AG04449 (cell line): ENCODE data around the gene KCTD16.

ENCODE experiments used
- CTCF ChIA-PET: fragments of 350-600 bp; formaldehyde crosslinking; extraction: SDS; loops from one replicate; lab custom pipeline; 2021; ENCODE audit warnings: antibody characterized with exemption; lab: Yijun Ruan, JAX
- POLR2A ChIA-PET: fragments of 400-600, 350-600 bp; formaldehyde crosslinking; extraction: SDS; loops from one replicate; lab custom pipeline; 2020; ENCODE audit warnings: antibody characterized with exemption, inconsistent platforms; lab: Yijun Ruan, JAX
- DNase-seq: peaks from one replicate; pipeline ENCODE4 v3.0.0-alpha.2; 2010; ENCODE audit warnings: low read depth, low spot score
- H3K4me3 ChIP-seq: 2 replicates; pipeline ENCODE4 v1.5.1; 2011; ENCODE audit warnings: low read depth, mild to moderate bottlenecking, control low read depth, low read length
- CTCF ChIP-seq: IDR thresholded peaks from one replicate; pipeline ENCODE4 v1.5.1; 2011; ENCODE audit warnings: mild to moderate bottlenecking, moderate library complexity, low read length, control low read depth, inconsistent platforms; ENCODE audit not compliant: insufficient read depth; ENCODE audit errors: missing control alignments

Gene KCTD16

GRCh38 chr5:144460600-144460999 lies 289.9 kb downstream of the KCTD16 start:
- ChIA-PET CTCF (no interaction called here), POLR2A (no interaction called here)
- TF ChIP-seq CTCF, result no peak
- no peak for DNase-seq
- H3K4me3 ChIP-seq, result no peak overlapping the region

GRCh38 chr5:144462577-144462976 lies 291.9 kb downstream of the KCTD16 start:
- TF ChIP-seq CTCF, result no peak
- DNase-seq, result no peak
- CTCF ChIA-PET, result no interaction called here
- no peak overlapping the region for H3K4me3 ChIP-seq
- POLR2A ChIA-PET, result no interaction called here

- CTCF ChIA-PET, result interaction anchor here (1.1 kb wide), 2 partner anchors 23 to 260 kb away, joined by 3 read pairs; no protein-coding TSS in a partner anchor
- DNase-seq, result no peak
- TF ChIP-seq CTCF, result no peak
- POLR2A ChIA-PET, result no interaction called here
- no peak overlapping the region for H3K4me3 ChIP-seq
Observed at GRCh38 chr5:144463481-144464223, 293.0 kb downstream of the KCTD16 start.

- TF ChIP-seq CTCF, result no peak
- DNase-seq, result no peak
- ChIA-PET CTCF (interaction anchor here (1.1 kb wide), 2 partner anchors 22 to 260 kb away, joined by 3 read pairs; no protein-coding TSS in a partner anchor), POLR2A (no interaction called here)
- H3K4me3 ChIP-seq, result no peak overlapping the region
Observed at GRCh38 chr5:144464306-144464705, 293.6 kb downstream of the KCTD16 start.

- TF ChIP-seq CTCF, result no peak
- DNase-seq, result no peak
- no peak overlapping the region for H3K4me3 ChIP-seq
- ChIA-PET CTCF (interaction anchor here (0.9 to 1.4 kb wide), 2 partner anchors 20 to 1216 kb away, joined by 3 read pairs; no protein-coding TSS in a partner anchor), POLR2A (no interaction called here)
Observed at GRCh38 chr5:144465441-144465840, 294.8 kb downstream of the KCTD16 start.

- DNase-seq, result no peak
- peak; percentile 76 for TF ChIP-seq CTCF
- POLR2A ChIA-PET, result interaction anchor here (0.6 kb wide), 2 partner anchors 16 to 1581 kb away, joined by 3 read pairs; no protein-coding TSS in a partner anchor
- CTCF ChIA-PET, result interaction anchor here (0.6 to 2.0 kb wide), 21 partner anchors 9 to 1358 kb away, joined by 3 to 10 read pairs (median 4); no protein-coding TSS in a partner anchor
- H3K4me3 ChIP-seq, result no peak overlapping the region
Observed at GRCh38 chr5:144467792-144468191, 297.1 kb downstream of the KCTD16 start.
